ENCODE data around the gene NUP188.

NUP188 gene, protein sequence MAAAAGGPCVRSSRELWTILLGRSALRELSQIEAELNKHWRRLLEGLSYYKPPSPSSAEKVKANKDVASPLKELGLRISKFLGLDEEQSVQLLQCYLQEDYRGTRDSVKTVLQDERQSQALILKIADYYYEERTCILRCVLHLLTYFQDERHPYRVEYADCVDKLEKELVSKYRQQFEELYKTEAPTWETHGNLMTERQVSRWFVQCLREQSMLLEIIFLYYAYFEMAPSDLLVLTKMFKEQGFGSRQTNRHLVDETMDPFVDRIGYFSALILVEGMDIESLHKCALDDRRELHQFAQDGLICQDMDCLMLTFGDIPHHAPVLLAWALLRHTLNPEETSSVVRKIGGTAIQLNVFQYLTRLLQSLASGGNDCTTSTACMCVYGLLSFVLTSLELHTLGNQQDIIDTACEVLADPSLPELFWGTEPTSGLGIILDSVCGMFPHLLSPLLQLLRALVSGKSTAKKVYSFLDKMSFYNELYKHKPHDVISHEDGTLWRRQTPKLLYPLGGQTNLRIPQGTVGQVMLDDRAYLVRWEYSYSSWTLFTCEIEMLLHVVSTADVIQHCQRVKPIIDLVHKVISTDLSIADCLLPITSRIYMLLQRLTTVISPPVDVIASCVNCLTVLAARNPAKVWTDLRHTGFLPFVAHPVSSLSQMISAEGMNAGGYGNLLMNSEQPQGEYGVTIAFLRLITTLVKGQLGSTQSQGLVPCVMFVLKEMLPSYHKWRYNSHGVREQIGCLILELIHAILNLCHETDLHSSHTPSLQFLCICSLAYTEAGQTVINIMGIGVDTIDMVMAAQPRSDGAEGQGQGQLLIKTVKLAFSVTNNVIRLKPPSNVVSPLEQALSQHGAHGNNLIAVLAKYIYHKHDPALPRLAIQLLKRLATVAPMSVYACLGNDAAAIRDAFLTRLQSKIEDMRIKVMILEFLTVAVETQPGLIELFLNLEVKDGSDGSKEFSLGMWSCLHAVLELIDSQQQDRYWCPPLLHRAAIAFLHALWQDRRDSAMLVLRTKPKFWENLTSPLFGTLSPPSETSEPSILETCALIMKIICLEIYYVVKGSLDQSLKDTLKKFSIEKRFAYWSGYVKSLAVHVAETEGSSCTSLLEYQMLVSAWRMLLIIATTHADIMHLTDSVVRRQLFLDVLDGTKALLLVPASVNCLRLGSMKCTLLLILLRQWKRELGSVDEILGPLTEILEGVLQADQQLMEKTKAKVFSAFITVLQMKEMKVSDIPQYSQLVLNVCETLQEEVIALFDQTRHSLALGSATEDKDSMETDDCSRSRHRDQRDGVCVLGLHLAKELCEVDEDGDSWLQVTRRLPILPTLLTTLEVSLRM (N-terminal part only)

GRCh38 chr9:128947527-128948301 is at the start of gene NUP188, which contains the start of gene DOLK:
Gene NUP188 (plus strand): TSS chr9:128947699. CDS start chr9:128947720, 21 bp downstream.
Gene DOLK (minus strand): TSS chr9:128947603. CDS start chr9:128947303, 300 bp downstream.
- DNase-seq (ENCODE audit: low spot score), result peak; percentile 97

GRCh38 chr9:128898382-128898781 is 49.1 kb upstream of the NUP188 start:
- no peak for DNase-seq (ENCODE audit: low spot score)

GRCh38 chr9:128898845-128899565 is 48.5 kb upstream of the NUP188 start:
- no peak for DNase-seq (ENCODE audit: low spot score)

DNA sequence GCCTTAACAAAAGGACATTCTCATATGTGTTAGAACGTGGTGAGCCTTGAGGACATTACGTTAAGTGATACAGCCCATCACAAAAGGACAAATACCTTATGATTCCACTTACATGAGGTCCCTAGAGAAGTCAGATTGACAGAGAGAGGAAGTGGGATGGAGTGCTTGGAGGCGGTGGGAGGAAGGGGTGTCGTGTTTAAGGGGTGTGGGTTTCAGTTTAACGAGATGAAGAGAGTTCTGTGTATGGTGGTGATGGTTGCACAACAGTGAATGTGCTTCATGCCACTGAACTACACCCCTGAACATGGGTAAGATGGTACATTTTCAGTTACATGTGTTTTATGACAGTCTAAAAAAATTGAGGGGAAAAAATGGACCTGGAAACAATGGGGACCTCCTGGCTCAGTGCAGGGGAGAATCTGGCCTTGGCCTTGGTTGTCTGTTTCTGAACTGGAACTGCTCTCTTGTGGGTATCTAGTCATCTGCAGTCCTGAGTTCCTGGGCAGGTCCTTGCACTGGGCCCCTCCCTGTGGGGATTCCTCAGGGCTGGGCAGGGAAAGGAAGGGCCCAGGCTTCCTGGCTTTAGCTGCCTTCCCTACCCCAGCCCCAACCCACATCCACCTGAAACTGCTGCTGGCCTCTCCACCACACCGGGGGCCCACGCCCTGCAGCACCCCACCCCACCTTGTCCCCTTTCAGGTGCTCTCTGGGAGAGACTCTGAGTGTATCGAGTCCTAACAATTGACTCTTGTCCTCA is 47.8 kb upstream of the NUP188 start:
- DNase-seq (ENCODE audit: low spot score), result peak; percentile 38

GRCh38 chr9:128901379-128901778 is 46.1 kb upstream of the NUP188 start:
- DNase-seq (ENCODE audit: low spot score), result no peak

- DNase-seq (ENCODE audit: low spot score), result no peak
Measured at GRCh38 chr9:128901822-128902221, 45.7 kb upstream of the NUP188 start.

GRCh38 chr9:128902351-128903078 is 45.0 kb upstream of the NUP188 start:
- DNase-seq (ENCODE audit: low spot score), result peak; percentile 92

DNA sequence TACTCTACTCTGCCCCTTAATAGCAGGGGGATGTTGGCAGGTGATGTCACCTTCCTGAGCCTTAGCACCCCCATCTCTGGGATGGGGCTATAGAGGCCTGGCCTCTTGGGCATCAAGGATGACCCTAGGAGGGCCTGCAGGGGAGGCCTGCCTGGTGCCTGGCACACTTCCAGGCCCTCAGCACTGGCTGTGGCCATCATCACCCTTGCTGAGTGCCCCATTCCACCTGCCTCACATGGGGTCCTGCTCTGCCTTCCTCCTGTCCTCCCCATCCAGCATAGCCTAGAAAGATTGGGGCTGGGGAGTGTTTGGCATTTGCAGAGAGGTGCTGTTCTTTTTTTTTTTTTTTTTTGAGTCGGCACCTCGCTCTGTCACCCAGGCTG is 44.4 kb upstream of the NUP188 start:
- no peak for DNase-seq (ENCODE audit: low spot score)

GRCh38 chr9:128903871-128904620 is 43.5 kb upstream of the NUP188 start:
- DNase-seq (ENCODE audit: low spot score), result peak; percentile 27

DNA sequence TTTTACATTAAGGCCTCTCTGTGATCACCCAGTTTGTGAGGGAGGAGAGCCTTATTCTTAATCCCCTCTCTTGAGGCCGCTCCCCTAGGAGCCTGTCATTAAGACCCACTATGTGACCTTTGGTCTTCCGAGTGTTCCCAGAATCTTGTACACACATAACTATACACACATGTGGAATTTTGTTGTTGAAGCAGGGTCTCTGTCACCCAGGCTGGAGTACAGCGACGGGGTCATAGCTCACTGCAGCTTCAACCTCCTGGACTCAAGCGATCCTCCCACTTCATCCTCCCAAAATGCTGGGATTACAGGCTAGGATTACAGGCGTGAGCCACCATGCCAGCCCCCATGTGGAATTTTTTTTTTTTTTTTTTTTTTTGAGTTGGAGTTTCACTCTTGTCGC is 41.5 kb upstream of the NUP188 start:
- no peak for DNase-seq (ENCODE audit: low spot score)

GRCh38 chr9:128906741-128907140 is 40.8 kb upstream of the NUP188 start:
- DNase-seq (ENCODE audit: low spot score), result no peak

GRCh38 chr9:128908372-128908771 is 39.1 kb upstream of the NUP188 start:
- no peak for DNase-seq (ENCODE audit: low spot score)

GRCh38 chr9:128909859-128910258 is 37.6 kb upstream of the NUP188 start:
- DNase-seq (ENCODE audit: low spot score), result no peak

DNA sequence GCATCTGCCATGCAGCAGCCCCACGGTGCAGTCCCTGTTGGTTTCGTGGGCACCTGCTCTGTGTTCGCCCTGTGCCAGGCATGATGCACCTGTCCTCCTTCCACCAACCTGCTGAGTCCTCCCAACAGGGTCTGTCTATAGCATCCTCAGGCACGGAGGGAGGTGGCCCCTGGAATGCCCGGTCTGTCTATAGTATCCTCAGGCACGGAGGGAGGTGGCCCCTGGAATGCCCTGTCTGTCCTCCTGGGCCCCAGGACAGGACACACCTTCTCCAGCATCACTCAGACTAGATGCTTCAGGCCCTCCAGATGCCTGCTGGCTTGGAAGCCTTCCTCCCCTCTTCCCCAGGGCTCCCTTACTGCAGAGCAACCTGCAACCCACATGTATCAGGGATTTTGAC is 36.6 kb upstream of the NUP188 start:
- DNase-seq (ENCODE audit: low spot score), result no peak

DNA sequence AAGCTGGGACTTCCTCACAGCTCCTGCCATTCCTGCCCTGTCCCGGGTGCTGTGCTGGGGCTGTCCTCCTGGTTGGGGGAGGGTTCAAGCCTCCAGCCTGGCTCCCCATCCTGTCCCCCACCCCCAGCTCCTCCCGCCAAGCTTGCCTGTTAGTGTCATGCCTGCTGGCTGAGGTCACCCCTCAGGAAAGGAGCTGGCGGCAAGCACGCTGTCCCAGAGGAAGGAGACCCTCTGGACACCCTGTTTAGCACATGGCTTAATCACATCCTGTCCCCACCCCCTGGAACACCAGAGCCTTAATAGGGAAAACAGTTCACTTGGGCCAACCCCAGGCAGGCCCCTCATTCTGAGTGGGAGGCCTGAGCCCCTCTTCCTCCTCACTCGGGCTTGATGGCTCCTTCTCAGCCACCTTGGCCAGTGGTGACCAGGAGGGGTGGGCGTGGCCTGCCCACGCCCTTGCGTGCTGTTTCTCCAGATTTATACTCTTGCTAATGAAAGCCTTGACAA is 35.9 kb upstream of the NUP188 start:
- DNase-seq (ENCODE audit: low spot score), result no peak

DNA sequence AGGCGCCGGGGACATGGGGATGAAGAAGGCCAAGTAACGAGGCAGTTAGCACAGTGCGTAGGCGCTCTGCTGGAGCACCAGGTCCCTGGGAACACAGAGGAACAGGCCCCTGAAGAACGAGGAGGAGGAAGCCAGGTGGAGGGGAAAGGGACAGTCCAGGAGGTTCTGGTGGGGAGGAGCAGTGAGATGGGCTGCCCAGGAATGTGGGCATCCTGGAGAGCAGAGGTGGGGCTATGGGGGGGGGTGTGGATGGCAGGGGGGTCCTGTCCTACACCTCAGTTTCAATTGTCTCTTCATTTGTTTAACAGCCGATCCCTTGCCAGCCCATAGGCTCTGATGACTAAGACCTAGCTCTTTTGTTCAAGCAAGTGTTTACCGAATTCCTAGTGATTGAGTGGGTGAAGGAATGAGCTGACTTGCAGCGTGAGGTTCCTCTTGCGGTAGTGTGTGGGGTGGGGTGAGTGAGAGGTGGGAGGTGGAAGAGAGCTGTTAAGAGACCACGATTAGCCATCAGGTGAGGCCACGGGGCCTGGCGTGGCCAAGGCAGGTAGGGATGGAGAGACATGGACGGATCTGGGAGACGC is 35.1 kb upstream of the NUP188 start:
- no peak for DNase-seq (ENCODE audit: low spot score)

DNA sequence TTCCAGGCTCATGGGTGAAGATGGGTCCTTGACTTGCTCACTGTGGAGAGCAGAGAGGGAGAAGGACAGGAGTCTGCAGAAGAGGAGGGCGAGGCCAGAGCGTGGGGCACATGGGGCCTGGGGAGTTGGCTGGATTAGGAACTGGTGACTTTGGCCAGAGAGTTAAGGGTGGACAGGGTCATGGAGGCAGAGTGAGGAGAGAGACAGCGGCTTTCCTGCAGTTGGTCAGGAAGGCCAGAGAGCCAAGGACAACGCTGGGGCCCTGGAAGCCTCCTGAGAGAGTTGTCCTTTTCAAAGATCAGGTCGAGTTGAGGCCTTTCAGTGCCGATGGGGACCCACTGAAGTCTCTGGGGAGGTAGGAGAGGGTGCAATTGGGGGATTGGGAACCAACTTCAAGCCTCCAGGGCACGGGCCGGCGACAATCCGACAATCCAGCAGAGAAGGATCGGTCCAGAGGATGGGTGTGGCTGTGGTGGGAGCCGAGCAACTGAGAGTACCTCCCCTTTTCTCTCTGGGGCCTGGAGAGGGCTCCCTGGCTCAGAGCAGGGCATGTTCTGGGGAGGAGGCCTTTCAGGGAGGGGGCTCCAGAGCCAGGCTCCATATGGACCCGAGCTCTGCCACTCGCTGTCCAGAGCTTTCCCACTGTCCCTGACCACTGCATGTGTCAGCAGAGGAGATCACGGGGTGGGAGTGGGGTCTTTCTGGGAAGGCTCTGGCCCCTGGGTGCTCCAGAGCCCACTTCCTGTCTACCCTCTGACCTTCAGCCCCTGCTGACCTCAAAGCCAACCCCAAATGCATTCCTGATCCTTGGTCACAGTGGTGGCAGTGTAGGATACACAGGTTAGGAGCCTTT is 34.2 kb upstream of the NUP188 start:
- DNase-seq (ENCODE audit: low spot score), result no peak

Measured in CD4-positive, alpha-beta T cell treated with Interleukin-2 at 100 ng/mL for 4 hours (primary cell).